ENCODE data around the gene NDUFA7. TPM values are rescaled to one million over a fixed set of nuclear protein-coding genes. Genes with fewer than 3 reads are reported as not detected.
"Not testable (repeated sequence)": the region's sequence is repeated elsewhere in the genome, so short reads cannot be mapped to it uniquely, and the experiment has no call there.

The NDUFA7 gene
- total RNA-seq, 1 donor from 2014 or later, result 46.6 TPM

DNA sequence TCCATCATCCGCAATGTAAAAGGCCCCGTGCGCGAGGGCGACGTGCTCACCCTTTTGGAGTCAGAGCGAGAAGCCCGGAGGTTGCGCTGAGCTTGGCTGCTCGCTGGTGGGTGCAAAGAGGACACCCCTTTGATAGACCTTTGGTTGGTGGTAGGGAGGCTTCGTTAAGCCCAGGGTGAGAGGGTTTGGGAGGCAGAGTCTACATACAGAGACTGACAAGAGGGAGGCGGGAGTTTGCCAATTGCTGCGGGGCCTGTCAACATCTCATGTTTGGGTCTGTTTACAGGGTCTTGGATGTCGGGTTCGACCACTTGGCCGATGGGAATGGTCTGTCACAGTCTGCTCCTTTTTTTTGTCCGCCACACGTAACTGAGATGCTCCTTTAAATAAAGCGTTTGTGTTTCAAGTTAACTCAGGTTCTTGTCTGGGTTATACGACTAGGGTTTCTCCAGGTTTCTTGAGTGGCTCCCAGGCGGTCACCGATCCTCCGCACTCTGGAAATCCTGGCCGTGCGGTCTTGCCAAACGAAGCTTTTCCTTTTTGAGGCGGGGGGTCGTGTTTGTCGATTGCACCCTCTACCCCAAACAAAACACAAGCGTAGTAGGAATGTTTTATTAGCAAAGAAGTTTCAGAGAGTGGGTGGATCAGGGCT is 937 bp upstream of the NDUFA7 start:
- intact Hi-C loops (cut with micrococcal nuclease), result loop anchor here (1.0 to 10.0 kb wide), 7 partner anchors 14 to 397 kb away; partner anchors contain the start of genes CD320, CTXN1, HNRNPM and MARCHF2

- intact Hi-C loops (cut with micrococcal nuclease), result loop anchor here (1.0 to 10.0 kb wide), 7 partner anchors 12 to 396 kb away; partner anchors contain the start of genes CD320, CTXN1, HNRNPM and MARCHF2
These were observed 560 bp downstream of the NDUFA7 start for GRCh38 chr19:8320564-8321066.

- intact Hi-C loops (cut with micrococcal nuclease), result loop anchor here (5.0 to 10.0 kb wide), 2 partner anchors 53 to 395 kb away; partner anchors contain the start of genes CTXN1 and SNAPC2
These were observed 1.2 kb downstream of the NDUFA7 start for GRCh38 chr19:8319807-8320520.

- intact Hi-C loops (cut with micrococcal nuclease), result not testable (repeated sequence)
These were observed 2.3 kb downstream of the NDUFA7 start for GRCh38 chr19:8318835-8319234.

- intact Hi-C loops (cut with micrococcal nuclease), result no loop called here
These were observed 4.6 kb downstream of the NDUFA7 start for GRCh38 chr19:8316351-8317125.

DNA sequence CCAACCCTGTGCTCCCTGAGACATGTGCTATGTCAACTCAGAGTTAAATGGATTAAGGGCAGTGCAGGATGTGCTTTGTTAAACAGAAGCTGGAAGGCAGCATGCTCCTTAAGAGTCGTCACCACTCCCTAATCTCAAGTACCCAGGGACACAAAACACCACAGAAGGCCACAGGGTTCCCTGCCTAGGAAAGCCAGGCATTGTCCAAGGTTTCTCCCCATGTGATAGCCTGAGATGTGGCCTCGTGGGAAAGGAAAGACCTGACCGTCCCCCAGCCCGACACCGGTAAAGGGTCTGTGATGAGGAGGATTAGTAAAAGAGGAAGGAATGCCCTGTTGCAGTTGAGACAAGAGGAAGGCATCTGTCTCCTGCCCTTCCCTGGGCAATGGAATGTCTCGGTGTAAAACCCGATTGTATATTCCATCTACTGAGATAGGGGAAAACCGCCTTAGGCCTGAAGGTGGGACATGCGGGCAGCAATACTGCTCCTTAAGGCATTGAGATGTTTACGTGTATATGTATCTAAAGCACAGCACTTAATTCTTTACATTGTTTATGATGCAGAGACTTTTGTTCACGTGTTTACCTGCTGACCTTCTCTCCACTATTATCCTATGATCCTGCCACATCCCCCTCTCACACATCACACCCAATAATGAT is 6.1 kb downstream of the NDUFA7 start:
- intact Hi-C loops (cut with micrococcal nuclease), result not testable (repeated sequence)

GRCh38 chr19:8311461-8312260 is 9.5 kb downstream of the NDUFA7 start:
- intact Hi-C loops (cut with micrococcal nuclease), result no loop called here

DNA sequence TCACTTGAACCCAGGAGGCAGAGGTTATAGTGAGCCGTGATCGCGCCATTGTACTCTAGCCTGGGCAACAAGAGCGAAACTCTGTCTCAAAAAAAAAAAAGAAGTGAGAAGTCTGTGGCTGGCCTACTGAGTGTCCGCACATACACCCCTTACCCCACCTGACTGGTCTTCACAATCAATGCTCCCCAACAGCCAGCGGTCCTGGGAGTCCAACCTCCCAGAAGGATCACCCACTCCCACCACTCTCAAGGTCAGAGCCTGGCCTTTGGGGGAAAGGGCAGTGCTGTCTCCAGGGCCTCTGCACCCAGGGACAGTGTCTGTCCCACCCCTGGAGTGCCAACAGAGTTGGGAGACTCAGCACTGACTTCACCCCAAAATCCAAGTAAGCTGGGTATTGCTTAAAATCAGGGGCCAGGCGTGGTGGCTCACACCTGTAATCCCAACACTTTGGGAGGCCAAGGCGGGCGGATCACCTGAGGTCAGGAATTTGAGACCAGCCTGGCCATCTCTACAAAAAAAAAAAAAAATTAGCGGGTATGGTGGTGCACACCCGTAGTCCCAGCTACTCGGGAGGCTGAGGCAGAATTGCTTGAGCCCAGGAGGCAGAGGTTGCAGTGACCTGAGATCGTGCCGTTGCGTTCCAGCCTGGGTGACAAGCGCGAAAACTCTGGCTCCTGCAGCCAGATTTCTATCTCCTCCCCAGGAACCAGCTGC is 10.7 kb downstream of the NDUFA7 start:
- intact Hi-C loops (cut with micrococcal nuclease), result no loop called here

- intact Hi-C loops (cut with micrococcal nuclease), result loop anchor here (1.0 to 5.0 kb wide), 6 partner anchors 12 to 204 kb away; partner anchors contain the start of genes CERS4, KANK3, NDUFA7 and RAB11B
These were observed 12.3 kb downstream of the NDUFA7 start for GRCh38 chr19:8308891-8309291.

DNA sequence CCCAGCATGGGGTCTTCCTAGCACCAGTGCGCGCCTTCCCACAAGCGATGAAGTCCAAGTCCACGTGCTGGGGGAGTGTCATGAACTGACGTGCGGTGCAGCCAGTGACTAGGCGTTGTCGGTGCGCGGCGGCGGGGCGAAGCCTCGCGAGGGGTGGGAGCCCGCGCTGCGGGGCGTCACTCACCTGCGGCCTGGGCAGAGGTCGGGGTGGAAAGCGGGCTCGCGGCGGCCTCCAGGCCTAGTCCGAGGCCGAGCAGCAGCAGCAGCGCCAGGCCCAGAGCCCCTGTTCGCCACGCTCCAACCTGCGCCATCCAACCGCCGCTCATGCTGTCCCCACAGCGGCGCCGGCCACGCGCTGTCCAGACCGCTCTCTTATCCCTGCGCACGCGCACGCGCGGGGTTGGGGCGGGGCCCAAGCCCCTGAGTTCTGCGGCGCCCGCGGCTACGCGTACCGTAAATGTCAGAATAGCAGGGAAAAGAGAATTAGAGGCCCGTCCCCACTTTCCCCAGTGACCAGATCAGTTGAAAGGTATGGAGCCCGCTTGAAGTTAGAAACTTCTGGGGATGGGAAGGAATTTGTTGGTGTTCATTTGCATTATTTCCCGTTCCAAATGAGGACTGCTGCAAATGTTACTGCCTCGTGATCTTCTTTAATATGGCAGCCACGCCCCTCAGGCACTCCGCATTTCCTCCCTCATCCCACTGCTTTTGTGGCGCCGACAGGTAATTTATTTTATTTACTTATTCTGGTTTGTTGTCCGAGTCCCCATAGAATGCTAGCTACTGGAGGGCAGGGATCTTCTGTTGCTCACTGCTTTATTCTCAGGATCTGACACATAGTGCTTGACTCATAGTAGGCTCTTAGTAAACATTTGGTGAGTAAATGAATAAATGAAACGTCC is 13.0 kb downstream of the NDUFA7 start, which contains the start of gene CD320:
TSS of gene CD320 (minus strand) at position 394 of the 902 bp plus-strand sequence. CDS start at position 326, 68 bp downstream.
- intact Hi-C loops (cut with micrococcal nuclease), result loop anchor here (1.0 to 5.0 kb wide), 6 partner anchors 13 to 205 kb away; partner anchors contain the start of genes CERS4, KANK3, NDUFA7 and RAB11B

- intact Hi-C loops (cut with micrococcal nuclease), result loop anchor here (5.0 kb wide), 1 partner anchor 40 kb away; no protein-coding TSS in a partner anchor
These were observed 13.7 kb downstream of the NDUFA7 start for GRCh38 chr19:8307400-8307964.

DNA sequence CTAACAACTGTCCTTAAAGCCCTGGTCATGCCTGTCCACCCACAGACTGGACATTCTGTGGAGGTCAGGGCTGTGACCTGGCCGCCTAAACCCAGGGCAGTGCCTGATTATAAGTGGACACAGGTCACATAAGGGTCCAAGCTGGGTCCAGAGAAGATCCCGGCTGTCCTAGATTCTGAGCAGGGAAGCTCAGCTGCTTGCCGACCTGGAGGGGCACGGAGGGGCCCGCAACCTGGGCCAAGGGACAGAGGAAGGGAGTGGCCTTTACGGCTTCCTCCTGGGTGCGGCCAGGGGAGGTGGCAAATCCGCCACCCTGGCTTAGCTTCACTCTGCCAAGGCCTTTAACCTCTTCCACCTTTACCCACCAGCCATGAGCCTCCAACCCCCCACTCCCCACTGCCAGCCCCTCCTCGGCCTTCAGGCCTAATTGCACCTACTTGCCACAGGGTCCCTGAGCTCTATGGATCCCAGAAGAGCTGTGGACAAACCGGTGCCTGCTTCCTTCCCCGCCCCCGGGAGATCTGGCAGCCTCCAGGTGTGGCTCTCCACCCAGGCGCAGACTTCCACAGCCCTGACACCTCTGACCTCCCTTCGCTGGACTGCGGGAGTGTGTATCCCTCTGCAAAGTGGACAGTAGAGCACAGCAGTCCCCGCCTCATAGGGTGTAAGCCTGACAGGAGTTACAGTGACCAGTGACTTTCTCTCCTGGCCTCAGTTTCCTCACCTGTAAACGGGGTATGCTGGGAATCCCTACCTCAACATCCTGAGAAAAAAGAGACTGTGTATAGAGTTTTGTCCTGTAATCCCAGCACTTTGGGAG is 14.7 kb downstream of the NDUFA7 start:
- intact Hi-C loops (cut with micrococcal nuclease), result loop anchor here (5.0 kb wide), 1 partner anchor 39 kb away; no protein-coding TSS in a partner anchor

- intact Hi-C loops (cut with micrococcal nuclease), result loop anchor here (5.0 kb wide), 1 partner anchor 38 kb away; no protein-coding TSS in a partner anchor
These were observed 15.4 kb downstream of the NDUFA7 start for GRCh38 chr19:8305798-8306197.

DNA sequence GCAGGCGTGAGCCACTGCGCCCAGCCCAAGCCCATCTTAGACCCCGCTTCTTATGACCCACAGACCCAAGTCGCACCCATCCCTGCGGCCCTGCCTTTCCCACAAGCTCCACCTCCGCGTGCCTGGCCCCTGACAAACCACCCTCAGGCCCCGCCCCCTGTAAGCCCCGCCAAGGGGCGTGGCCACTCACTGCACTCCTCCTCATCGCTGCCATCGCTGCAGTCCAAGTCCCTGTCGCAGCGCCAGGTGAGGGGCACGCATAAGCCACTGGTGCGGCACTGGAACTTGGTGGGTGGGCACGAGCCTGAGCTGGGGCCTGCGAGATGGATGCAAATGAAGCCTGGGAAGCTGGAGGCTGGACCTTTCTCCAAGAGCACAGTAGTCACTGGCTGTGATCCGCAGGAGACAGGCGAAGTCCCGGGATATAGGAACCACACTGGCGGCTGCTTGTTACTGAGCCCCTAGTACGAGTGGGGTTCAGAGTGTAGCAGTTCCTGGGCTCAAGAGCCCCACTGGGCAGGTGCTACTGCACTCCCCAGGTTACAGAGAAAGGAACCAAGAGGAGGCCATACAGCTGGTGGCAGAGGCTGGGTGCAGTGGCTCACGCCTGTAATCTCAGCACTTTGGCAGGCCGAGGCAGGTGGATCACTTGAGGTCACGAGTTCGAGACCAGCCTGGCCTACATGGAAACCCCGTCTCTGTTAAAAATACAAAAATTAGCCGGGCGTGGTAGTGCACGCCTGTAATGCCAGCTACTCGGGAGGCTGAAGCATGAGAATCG is 16.1 kb downstream of the NDUFA7 start:
- intact Hi-C loops (cut with micrococcal nuclease), result loop anchor here (5.0 kb wide), 1 partner anchor 38 kb away; no protein-coding TSS in a partner anchor

DNA sequence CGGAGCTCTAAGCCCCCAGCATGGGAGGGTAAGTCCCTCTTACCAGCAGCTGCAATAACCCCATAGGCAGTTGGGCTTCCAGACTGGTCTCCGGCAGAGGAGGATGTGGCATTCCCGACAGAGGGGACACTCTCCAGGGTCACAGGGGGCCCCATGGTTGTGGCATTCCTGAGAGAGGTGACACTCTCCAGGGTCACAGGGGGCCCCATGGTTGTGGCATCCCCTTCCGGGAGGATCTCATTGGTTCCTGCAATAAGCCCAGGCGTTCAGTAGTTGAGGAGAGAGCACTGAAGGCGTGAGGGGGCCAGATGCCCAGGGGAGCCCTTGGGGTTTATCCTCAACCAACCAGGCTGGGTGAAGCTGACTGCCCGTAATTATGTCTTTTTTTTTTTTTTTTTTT is 18.4 kb downstream of the NDUFA7 start:
- intact Hi-C loops (cut with micrococcal nuclease), result no loop called here

- intact Hi-C loops (cut with micrococcal nuclease), result no loop called here
These were observed 18.9 kb downstream of the NDUFA7 start for GRCh38 chr19:8302357-8302691.
